Esophagus muscularis mucosa (tissue), 4 donors: ENCODE measurements around the gene CREBZF. TPM values are rescaled to one million over a fixed set of nuclear protein-coding genes. Genes with fewer than 3 reads are reported as not detected.
"Not testable (repeated sequence)": the region's sequence is repeated elsewhere in the genome, so short reads cannot be mapped to it uniquely, and the experiment has no call there.

Experiments
- DNase-seq: peaks from one replicate; pipeline ENCODE4 v3.0.0-alpha.2; 2017; ENCODE audit errors: extremely low spot score
- H3K27ac ChIP-seq, 4 donors: fragments of 200-600 bp; sonication (generic); replicated peaks in 1 of 4; 1 replicate in 3 of 4; 2 replicates in 1 of 4; pipeline ENCODE4 v1.5.1; 2016 to 2019; ENCODE audit warnings: mild to moderate bottlenecking in 1 of 4
- H3K27me3 ChIP-seq, 4 donors: fragments of 200-600 bp; sonication (generic); one replicate each; pipeline versions ENCODE4 v1.5.1 to v1.6.0; 2016 to 2019
- H3K36me3 ChIP-seq, 4 donors: fragments of 200-600 bp; sonication (generic); one replicate each; pipeline ENCODE4 v1.5.1; 2016 to 2019
- H3K4me1 ChIP-seq, 4 donors: fragments of 200-600 bp; sonication (generic); one replicate each; pipeline ENCODE4 v1.5.1; 2016 to 2019
- H3K4me3 ChIP-seq, 4 donors: fragments of 200-600 bp; sonication (generic); 1 replicate in 2 of 4; 2 replicates in 2 of 4; pipeline ENCODE4 v1.5.1; 2016 to 2019; ENCODE audit warnings: mild to moderate bottlenecking in 4 of 4, moderate library complexity in 1 of 4
- H3K9me3 ChIP-seq, 4 donors: fragments of 200-600 bp; sonication (generic); 1 replicate in 3 of 4; 2 replicates in 1 of 4; pipeline ENCODE4 v1.5.1; 2016 to 2019
- CTCF ChIP-seq, 3 experiments: fragments of 200-600 bp in 2 of 3; fragments of 450-650 bp in 1 of 3; sonication (generic) in 2 of 3; IDR thresholded peaks; one replicate each; pipeline ENCODE4 v1.5.1; 2017 to 2019; ENCODE audit warnings: antibody characterized with exemption in 3 of 3, mild to moderate bottlenecking in 2 of 3, moderate library complexity in 1 of 3
- EP300 ChIP-seq: sonication (generic); formaldehyde crosslinking; IDR thresholded peaks from one replicate; pipeline ENCODE4 v1.6.1; 2017; ENCODE audit warnings: antibody characterized with exemption
- POLR2A ChIP-seq: fragments of 450-650 bp; IDR thresholded peaks from one replicate; pipeline ENCODE4 v1.6.1; 2017; ENCODE audit warnings: antibody characterized with exemption, moderate library complexity, mild to moderate bottlenecking, low read depth
- POLR2AphosphoS5 ChIP-seq, 2 donors: sonication (generic); formaldehyde crosslinking; IDR thresholded peaks; one replicate each; pipeline ENCODE4 v1.6.1; 2017; ENCODE audit warnings: antibody characterized with exemption in 2 of 2
- WGBS: methylation state at CpG from one replicate; pipeline ENCODE4 v1.1.5; 2018; 5-methylcytosine and 5-hydroxymethylcytosine counted together
- intact Hi-C: fragments of 100-400 bp; cut with DNase I; formaldehyde crosslinking; loops from one replicate; pipeline ENCODE4 v1.15.1; 2023
- total RNA-seq, 4 donors: library from RNA; depleted of rRNA; stranded (reverse); fragments of >200 nt; gene quantifications; one replicate each; pipeline versions ENCODE4 v1.1.0 to v1.2.1, GENCODE V29; 2016

CREBZF gene
- total RNA-seq, 4 donors from 2014 or later = 34.8 to 60.6 (median 37.0) TPM

- Histone ChIP-seq H3K27ac (peak overlapping the region; percentile 94 to 99 (median 96)), H3K27me3 (no peaks in the 10 kb centered on the region), H3K4me1 (peaks cover 43 to 51% (median 50%) of the 10 kb centered on the region in 4 donors), H3K9me3 (no peaks in the 10 kb centered on the region), H3K36me3 (peaks cover 0 to 23% (median 11%) of the 10 kb centered on the region in 4 donors), H3K4me3 (peak overlapping the region; percentile 82 to 90 (median 86))
- TF ChIP-seq POLR2AphosphoS5 (IDR thresholded peaks at IDR 0.05) (no peak), EP300 (no peak), POLR2A (no peak), CTCF (IDR thresholded peaks at IDR 0.05) (no peak)
- DNase-seq = no peak
- 0% methylated on average over 10 of the region's 10 CpGs for WGBS
- intact Hi-C loops = loop anchor here (5.0 kb wide), 1 partner anchor 66 kb away; no protein-coding TSS in a partner anchor
Measured at GRCh38 chr11:85663080-85663752, 1.7 kb downstream of the CREBZF start.

GRCh38 chr11:85661972-85662664, 2.8 kb downstream of the CREBZF start:
- Histone ChIP-seq H3K27me3 (no peaks in the 10 kb centered on the region), H3K27ac (peak overlapping the region in 2 of 4 donors; percentile 94 to 97), H3K4me1 (peaks cover 47 to 58% (median 57%) of the 10 kb centered on the region in 4 donors), H3K4me3 (peak overlapping the region; percentile 82 to 90 (median 86)), H3K9me3 (no peaks in the 10 kb centered on the region), H3K36me3 (peaks cover 0 to 33% (median 16%) of the 10 kb centered on the region in 4 donors)
- DNase-seq = no peak
- WGBS = 8% methylated on average over 4 of the region's 4 CpGs
- TF ChIP-seq CTCF (IDR thresholded peaks at IDR 0.05) (no peak), POLR2AphosphoS5 (IDR thresholded peaks at IDR 0.05) (no peak), POLR2A (no peak), EP300 (no peak)
- intact Hi-C loops = loop anchor here (5.0 kb wide), 1 partner anchor 65 kb away; no protein-coding TSS in a partner anchor

GRCh38 chr11:85658180-85658579, 6.7 kb downstream of the CREBZF start:
- peaks cover 6 to 68% (median 41%) of the 10 kb centered on the region in 4 donors for H3K36me3 ChIP-seq
- intact Hi-C loops = no loop called here
- peaks cover 42 to 62% (median 55%) of the 10 kb centered on the region in 4 donors for H3K4me1 ChIP-seq

GRCh38 chr11:85656777-85657176, 8.2 kb downstream of the CREBZF start:
- TF ChIP-seq POLR2AphosphoS5 (IDR thresholded peaks at IDR 0.05) (no peak), POLR2A (no peak), EP300 (no peak), CTCF (IDR thresholded peaks at IDR 0.05) (no peak)
- no peaks in the 10 kb centered on the region for H3K27me3 ChIP-seq
- peaks cover 6 to 73% (median 39%) of the 10 kb centered on the region in 4 donors for H3K36me3 ChIP-seq
- no peak for DNase-seq
- no peak overlapping the region for H3K27ac ChIP-seq
- peaks cover 29 to 49% (median 41%) of the 10 kb centered on the region in 4 donors for H3K4me1 ChIP-seq
- H3K9me3 ChIP-seq = no peaks in the 10 kb centered on the region
- 91% methylated on average over 1 of the region's 1 CpG for WGBS
- H3K4me3 ChIP-seq = no peak overlapping the region
- intact Hi-C loops = no loop called here

More at GRCh38 chr11:85658180-85658579, 6.7 kb downstream of the CREBZF start:
- Histone ChIP-seq H3K9me3 (no peaks in the 10 kb centered on the region), H3K27me3 (no peaks in the 10 kb centered on the region), H3K4me3 (no peak overlapping the region), H3K27ac (no peak overlapping the region)
- TF ChIP-seq POLR2A (no peak), CTCF (IDR thresholded peaks at IDR 0.05) (no peak), EP300 (no peak), POLR2AphosphoS5 (IDR thresholded peaks at IDR 0.05) (no peak)
- DNase-seq = no peak
- WGBS = 34% methylated on average over 1 of the region's 1 CpG

- DNase-seq, H3K27ac ChIP-seq, intact Hi-C loops, H3K27me3 ChIP-seq, H3K9me3 ChIP-seq, H3K4me3 ChIP-seq: not testable (repeated sequence)
- Histone ChIP-seq H3K36me3 (peaks cover 6 to 70% (median 36%) of the 10 kb centered on the region in 4 donors), H3K4me1 (peaks cover 7 to 29% (median 19%) of the 10 kb centered on the region in 4 donors)
- WGBS = 93% methylated on average over 4 of the region's 4 CpGs
Measured at GRCh38 chr11:85654343-85654742, 10.6 kb downstream of the CREBZF start.
